ENCODE measurements around the gene KRT38. TPM values are rescaled to one million over a fixed set of nuclear protein-coding genes. Genes with fewer than 3 reads are reported as not detected.
A peak's percentile ranks its signal among the peaks of the same experiment; 100 is the strongest.

The KRT38 gene
- polyA plus RNA-seq, 1 of the 3 experiments (the other 2 are of a cell fraction): not detected

- ChIA-PET POLR2A (no interaction called here), CTCF (interaction anchor here (3.1 kb wide), 1 partner anchor 59 kb away, joined by 19 read pairs; no protein-coding TSS in a partner anchor)
- no peaks in the 10 kb centered on the region for H3K79me2 ChIP-seq (ENCODE audit: insufficient read depth)
- 87% methylated on average over 6 of the region's 12 CpGs for WGBS (ENCODE audit: low lambda C conversion rate)
- H3K27me3 ChIP-seq (ENCODE audit: insufficient read depth): no peaks in the 10 kb centered on the region
- H3K27ac ChIP-seq (ENCODE audit: low read depth in 2 of 2, low read length in 1 of 2): no peak within 1 kb of the TSS
- H3K4me2 ChIP-seq: no peak within 1 kb of the TSS
- DNase-seq: no peak
- no peaks in the 10 kb centered on the region for H3F3A ChIP-seq (replicated peaks; ENCODE audit: insufficient read depth)
- TF ChIP-seq CHD2 (IDR thresholded peaks at IDR 0.05; ENCODE audit: low read length, partially characterized antibody) (no peak), TAF1 (IDR thresholded peaks at IDR 0.05; ENCODE audit: borderline replicate concordance, low read depth, low read length) (no peak)
- no peaks in the 10 kb centered on the region for H4K20me1 ChIP-seq (ENCODE audit: insufficient read depth)
- H2AFZ ChIP-seq (ENCODE audit: low read depth): no peak within 1 kb of the TSS
- H3K9me2 ChIP-seq: no peaks in the 10 kb centered on the region
- H3K9me3 ChIP-seq: no peaks in the 10 kb centered on the region
- no peak within 1 kb of the TSS for H3K4me3 ChIP-seq (ENCODE audit: low read depth in 2 of 2, low read length in 1 of 2)
- no peaks in the 10 kb centered on the region for H3K36me3 ChIP-seq (replicated peaks in 1 of 2; ENCODE audit: control insufficient read depth in 1 of 2, insufficient read depth in 2 of 2, low read length in 1 of 2)
- no peak within 1 kb of the TSS for H3K9ac ChIP-seq
- H3K4me1 ChIP-seq (ENCODE audit: control insufficient read depth in 1 of 2, insufficient read depth in 2 of 2, low read depth in 1 of 2, low read length in 1 of 2): peaks cover 4 to 9% of the 10 kb centered on the region in 2 experiments; a peak in 2 of 4 replicates
These were observed 48.7 kb upstream of the KRT38 start, which contains the start of gene KRT36 for GRCh38 chr17:41489531-41489930. KRT36 (minus strand) TSS chr17:41489910; CDS start chr17:41489864, 46 bp downstream.

DNA sequence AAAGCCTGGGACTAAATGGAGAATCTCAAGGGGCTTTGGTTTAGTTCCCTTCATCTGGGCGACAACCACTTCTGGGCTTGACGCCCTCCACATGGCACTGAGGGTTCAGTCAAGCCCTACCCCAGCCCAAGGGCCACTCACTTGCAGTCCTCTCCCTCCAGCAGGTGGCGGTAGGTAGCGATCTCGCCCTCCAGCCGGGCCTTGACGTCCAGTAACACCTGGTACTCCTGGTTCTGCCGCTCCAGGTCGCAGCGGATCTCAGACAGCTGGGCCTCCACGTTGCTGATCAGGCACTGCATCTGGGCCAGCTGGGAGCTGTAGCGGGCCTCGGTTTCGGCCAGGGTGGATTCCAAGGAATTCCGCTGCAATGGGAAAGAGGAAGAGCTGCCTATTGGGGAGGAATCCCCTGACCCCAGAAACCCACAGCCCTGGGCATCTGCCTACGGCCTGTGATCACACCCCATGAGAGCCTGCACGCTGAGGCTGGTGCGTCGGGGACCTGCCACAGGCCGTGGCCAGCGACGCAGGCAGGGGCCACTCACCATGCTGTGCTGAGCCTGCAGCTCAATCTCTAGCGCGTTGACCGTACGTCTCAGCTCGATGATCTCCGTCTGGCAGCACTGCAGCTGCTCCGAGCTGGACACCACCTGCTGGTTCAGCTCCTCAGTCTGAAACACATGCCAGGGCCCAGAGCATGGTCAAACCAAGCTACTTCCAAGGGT lies 46.2 kb upstream of the KRT38 start:
- H3K9ac ChIP-seq: no peak overlapping the region
- H3K27me3 ChIP-seq (ENCODE audit: insufficient read depth): no peaks in the 10 kb centered on the region
- TF ChIP-seq, protein P1, sequence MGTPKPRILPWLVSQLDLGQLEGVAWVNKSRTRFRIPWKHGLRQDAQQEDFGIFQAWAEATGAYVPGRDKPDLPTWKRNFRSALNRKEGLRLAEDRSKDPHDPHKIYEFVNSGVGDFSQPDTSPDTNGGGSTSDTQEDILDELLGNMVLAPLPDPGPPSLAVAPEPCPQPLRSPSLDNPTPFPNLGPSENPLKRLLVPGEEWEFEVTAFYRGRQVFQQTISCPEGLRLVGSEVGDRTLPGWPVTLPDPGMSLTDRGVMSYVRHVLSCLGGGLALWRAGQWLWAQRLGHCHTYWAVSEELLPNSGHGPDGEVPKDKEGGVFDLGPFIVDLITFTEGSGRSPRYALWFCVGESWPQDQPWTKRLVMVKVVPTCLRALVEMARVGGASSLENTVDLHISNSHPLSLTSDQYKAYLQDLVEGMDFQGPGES (IDR thresholded peaks at IDR 0.05; ENCODE audit: low read depth, low read length): no peak
- peak; percentile 27; the same call in 1 of the 2 replicates for TF ChIP-seq RAD21 (IDR thresholded peaks at IDR 0.05; ENCODE audit: low read length)
- peak; percentile 45 for TF ChIP-seq CTCF (IDR thresholded peaks at IDR 0.05)
- no peak for TF ChIP-seq SIN3A (IDR thresholded peaks at IDR 0.05; ENCODE audit: borderline replicate concordance, low read depth, low read length)
- no peak for TF ChIP-seq GABPA (IDR thresholded peaks at IDR 0.05; ENCODE audit: low read depth)
- no peak for TF ChIP-seq FOSL2 (IDR thresholded peaks at IDR 0.05; ENCODE audit: borderline replicate concordance, low read depth)
- TF ChIP-seq USF1 (IDR thresholded peaks at IDR 0.05; ENCODE audit: borderline replicate concordance, low read depth): no peak
- no peak for TF ChIP-seq JUND (IDR thresholded peaks at IDR 0.05)
- TF ChIP-seq YY1 (IDR thresholded peaks at IDR 0.05; ENCODE audit: low read depth): no peak
- H4K20me1 ChIP-seq (ENCODE audit: insufficient read depth): no peaks in the 10 kb centered on the region
- ChIA-PET CTCF (interaction anchor here (0.8 to 3.1 kb wide), 7 partner anchors 11 to 62 kb away, joined by 3 to 19 read pairs (median 4); partner anchors contain the start of gene KRT32), POLR2A (no interaction called here)
- H3K4me2 ChIP-seq: no peak overlapping the region
- no peaks in the 10 kb centered on the region for H3K9me3 ChIP-seq
- no peak overlapping the region for H3K27ac ChIP-seq (ENCODE audit: low read depth in 2 of 2, low read length in 1 of 2)
- H3K9me2 ChIP-seq: no peaks in the 10 kb centered on the region
- H3K4me1 ChIP-seq (ENCODE audit: control insufficient read depth in 1 of 2, insufficient read depth in 2 of 2, low read depth in 1 of 2, low read length in 1 of 2): peaks cover 0 to 14% of the 10 kb centered on the region in 2 experiments; a peak in 1 of 4 replicates
- 67% methylated on average over 6 of the region's 29 CpGs for WGBS (ENCODE audit: low lambda C conversion rate)
- H2AFZ ChIP-seq (ENCODE audit: low read depth): no peak overlapping the region
- no peaks in the 10 kb centered on the region for H3K79me2 ChIP-seq (ENCODE audit: insufficient read depth)
- no peaks in the 10 kb centered on the region for H3F3A ChIP-seq (replicated peaks; ENCODE audit: insufficient read depth)
- no peaks in the 10 kb centered on the region for H3K36me3 ChIP-seq (replicated peaks in 1 of 2; ENCODE audit: control insufficient read depth in 1 of 2, insufficient read depth in 2 of 2, low read length in 1 of 2)
- DNase-seq: peak; percentile 40
- H3K4me3 ChIP-seq (ENCODE audit: low read depth in 2 of 2, low read length in 1 of 2): no peak overlapping the region
